T1000 (cell line): ENCODE measurements around the gene ITGAE.
"Not testable (repeated sequence)": the region's sequence is repeated elsewhere in the genome, so short reads cannot be mapped to it uniquely, and the experiment has no call there.

ENCODE experiments used
- DNase-seq: peaks from one replicate; lab custom pipeline; 2025; ENCODE audit warnings: mixed read lengths; lab: John Stamatoyannopoulos, UW

Gene ITGAE

GRCh38 chr17:3729881-3730280, 71.1 kb downstream of the ITGAE start:
- DNase-seq: no peak

GRCh38 chr17:3728099-3728498, 72.9 kb downstream of the ITGAE start:
- DNase-seq: not testable (repeated sequence)

DNA sequence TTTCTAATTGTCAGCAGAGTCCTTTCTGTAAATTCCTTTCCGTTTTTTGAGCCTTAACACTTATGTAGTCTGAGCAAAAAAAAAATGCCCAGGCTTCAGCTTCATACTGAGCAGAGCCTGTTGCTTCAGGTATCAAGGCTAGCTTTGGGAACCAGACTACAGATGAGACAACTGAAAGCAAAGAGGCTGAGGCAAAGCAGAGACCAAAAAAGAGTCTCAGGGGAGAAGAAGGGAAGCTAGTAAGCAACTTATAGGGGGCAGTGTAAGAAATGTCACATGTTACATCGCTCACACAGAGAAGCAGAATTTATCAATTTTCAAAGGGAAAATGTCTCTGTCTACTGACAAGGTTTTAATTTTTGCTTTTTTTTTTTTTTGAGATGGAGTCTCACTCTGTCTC, 73.9 kb downstream of the ITGAE start:
- no peak for DNase-seq

- DNase-seq: no peak
Measured at GRCh38 chr17:3724378-3725077, 76.5 kb downstream of the ITGAE start.

GRCh38 chr17:3723556-3724377, 77.2 kb downstream of the ITGAE start, which contains the start of gene HASPIN:
Gene HASPIN (plus strand): TSS chr17:3723903. CDS start chr17:3723936, 33 bp downstream.
- peak; percentile 91 for DNase-seq

GRCh38 chr17:3723188-3723555, 77.8 kb downstream of the ITGAE start:
- no peak for DNase-seq

GRCh38 chr17:3722716-3723115, 78.3 kb downstream of the ITGAE start:
- DNase-seq: no peak

- no peak for DNase-seq
Measured at GRCh38 chr17:3719265-3719664, 81.7 kb downstream of the ITGAE start.

DNA sequence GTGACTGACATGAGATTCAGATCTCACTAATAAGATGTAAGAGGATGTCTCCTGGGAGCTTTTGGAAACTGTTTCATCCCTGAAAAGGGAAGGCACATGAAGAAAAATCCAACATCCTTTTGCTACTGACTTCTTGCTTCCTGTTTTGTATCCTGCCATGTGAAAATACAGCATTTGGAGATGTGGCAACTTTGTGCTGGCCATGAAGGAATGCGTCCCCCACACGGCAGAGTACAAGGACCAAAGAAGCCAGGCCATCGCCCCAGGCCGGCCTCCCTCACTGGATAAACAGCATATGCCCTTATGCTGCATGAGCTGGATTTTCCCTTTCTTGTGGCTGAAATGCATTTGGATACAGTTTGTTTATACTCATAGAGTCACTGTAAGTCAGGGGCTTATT, 82.8 kb downstream of the ITGAE start:
- no peak for DNase-seq

- no peak for DNase-seq
Measured at GRCh38 chr17:3715296-3715695, 85.7 kb downstream of the ITGAE start.

DNA sequence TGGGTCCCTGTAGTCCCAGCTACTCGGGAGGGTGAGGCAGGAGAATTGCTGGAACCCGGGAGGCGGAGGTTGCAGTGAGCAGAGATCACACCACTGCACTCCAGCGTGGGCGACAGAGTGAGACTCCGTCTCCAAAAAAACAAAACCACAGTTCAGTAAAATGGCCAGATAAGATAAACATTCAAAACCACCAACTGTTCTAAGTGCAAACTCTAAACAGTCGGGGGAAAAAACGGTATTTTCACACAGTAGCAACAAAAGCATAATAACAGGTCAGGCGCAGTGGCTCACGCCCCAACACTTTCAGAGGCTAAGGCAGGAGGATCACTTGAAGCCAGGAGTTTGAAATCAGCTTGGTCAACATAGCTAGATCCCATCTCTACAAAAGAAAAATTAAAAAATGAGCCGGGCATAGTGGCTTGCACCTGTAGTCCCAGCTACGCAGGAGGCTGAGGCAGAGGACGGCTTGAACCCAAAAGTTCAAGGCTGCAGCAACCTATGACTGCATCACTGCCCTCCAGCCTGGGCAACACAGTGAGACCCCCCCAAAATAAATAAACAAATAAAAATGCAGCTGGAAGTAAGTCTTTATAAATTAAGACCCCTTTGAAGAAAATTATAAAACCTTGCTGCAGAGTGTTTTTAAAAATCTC, 88.1 kb downstream of the ITGAE start:
- no peak for DNase-seq

DNA sequence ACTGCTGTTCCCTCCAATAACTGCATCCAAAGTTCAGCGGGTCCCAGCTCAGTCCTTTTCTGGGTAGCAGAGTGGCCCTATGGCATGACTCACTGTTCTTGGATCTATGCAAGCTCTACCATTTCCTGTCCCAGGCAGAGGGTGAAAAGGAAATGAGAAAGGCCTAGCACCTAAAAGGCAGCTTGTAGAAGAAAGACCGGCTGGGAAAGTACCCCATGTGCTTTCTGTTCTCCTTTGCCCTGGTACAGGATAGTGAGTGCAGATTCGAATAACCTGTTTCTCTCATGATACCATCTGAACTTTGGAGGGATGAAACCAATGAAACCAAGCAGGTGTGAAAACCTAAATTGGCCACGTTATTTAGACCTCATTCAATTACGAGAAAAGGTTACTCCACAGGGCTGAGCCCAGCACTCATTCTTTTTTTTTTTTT, 90.0 kb downstream of the ITGAE start:
- no peak for DNase-seq

DNA sequence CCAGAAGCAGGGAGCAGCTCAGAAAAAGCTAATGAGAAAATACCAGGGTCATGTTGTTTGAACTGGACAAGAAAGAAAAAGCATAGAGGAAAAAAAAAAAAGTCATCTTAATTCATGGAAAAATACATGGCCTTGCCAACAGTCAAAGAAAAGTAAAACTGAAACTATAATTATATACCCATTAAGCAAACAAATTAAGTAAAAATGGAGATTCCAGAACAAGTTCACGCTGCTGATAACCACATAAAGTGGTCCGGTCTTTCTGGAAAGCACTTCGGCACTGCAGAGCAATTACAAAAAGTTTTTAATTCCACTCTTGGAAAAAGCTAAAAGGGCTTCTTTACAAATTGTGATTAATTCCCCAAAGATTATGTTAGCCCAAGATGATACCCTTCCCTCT, 92.6 kb downstream of the ITGAE start:
- DNase-seq: no peak

GRCh38 chr17:3705718-3705984, 95.3 kb downstream of the ITGAE start:
- DNase-seq: not testable (repeated sequence)

DNA sequence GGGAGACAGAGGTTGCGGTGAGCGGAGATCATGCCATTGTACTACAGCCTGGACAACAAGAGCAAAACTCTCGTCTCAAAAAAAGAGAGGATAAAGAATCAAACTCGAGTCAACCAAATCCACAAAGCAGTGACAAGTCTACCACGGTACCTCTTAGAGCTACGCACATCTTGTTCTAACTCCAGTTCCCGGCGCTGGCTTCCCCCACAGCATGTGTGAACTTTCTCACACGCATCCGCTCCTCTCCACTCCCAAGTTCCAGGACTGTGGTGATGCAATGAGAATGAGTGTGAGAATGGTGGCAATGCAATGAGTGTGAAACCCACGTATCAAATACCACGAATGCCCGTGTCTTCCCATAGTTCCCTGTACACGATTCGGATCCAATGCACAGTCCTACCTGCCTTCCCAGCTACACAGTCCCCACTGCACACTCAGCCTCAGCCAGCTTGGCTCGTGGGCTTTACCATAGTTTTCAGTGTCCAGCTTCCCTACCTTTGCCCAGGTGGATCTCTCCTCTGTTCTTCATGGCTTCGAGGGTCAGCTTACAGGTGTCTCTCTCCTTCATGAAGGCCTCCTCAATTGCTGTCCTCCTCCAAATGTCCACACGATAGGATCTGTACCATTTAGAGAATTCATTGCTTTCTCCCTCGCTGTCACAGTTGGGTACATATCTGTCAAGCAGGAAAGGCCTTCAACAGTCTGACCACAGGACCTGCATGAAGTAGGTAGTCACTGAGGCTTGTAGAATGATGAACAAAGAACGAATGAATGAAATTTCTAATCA, 95.9 kb downstream of the ITGAE start:
- DNase-seq: no peak

GRCh38 chr17:3702041-3702539, 98.9 kb downstream of the ITGAE start:
- not testable (repeated sequence) for DNase-seq

- no peak for DNase-seq
Measured at GRCh38 chr17:3699951-3700350, 101.0 kb downstream of the ITGAE start.

DNA sequence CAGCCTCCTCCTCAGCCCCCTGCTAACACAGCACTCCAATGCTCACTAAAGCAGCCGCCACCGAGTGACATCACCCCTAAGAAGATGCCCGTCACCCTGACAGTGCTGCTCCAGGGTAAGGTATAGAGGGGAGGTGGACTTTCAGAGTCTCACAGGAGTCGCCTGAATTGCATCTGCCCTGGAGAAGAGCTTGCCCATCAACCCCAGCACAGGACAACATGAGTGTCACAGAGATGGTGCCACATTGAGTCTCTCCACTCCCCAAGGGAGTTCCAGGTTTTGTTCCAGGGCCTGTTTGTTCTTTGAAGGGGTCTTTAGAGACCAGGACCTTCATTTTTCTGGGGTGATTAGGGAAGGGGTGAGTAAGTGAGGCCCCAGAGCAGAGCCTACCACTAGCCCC, 102.8 kb downstream of the ITGAE start:
- no peak for DNase-seq

DNA sequence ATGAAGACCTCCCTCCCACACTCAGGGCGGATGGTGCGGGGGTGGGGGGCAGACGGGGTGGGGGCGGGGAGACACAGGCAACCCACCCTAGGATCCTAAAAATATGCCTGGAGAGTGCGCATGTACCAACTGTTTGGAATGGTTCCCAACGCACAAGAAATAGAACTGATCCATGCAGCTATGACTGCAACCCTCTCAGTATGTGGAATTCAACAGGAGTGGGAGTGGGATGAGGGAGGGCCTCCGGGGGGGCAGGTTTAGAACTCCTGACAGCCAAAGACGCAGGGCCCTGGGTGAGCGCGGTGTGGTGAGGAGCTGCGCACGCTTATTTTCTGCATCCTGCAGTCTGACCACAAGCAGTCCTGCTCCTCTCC, 103.9 kb downstream of the ITGAE start:
- no peak for DNase-seq

- DNase-seq: no peak
Measured at GRCh38 chr17:3695723-3696411, 105.1 kb downstream of the ITGAE start, which contains the start of gene P2RX5. Gene P2RX5 (minus strand): TSS chr17:3696155. CDS start chr17:3696005, 150 bp downstream.

- no peak for DNase-seq
Measured at GRCh38 chr17:3695129-3695722, 105.8 kb downstream of the ITGAE start.
